ENCODE results near the gene AIG1.
A peak's percentile ranks its signal among the peaks of the same experiment; 100 is the strongest.

Gene AIG1

GRCh38 chr6:143276436-143276835 lies 215.7 kb downstream of the AIG1 start:
- no peaks in the 10 kb centered on the region for H3K79me2 ChIP-seq (ENCODE audit: insufficient read depth, low read length)
- TF ChIP-seq EZH2 (IDR thresholded peaks at IDR 0.05; ENCODE audit: borderline replicate concordance, low read length) (no peak), CTCF (IDR thresholded peaks at IDR 0.05; ENCODE audit: low read length) (no peak)
- no peaks in the 10 kb centered on the region for H3K27me3 ChIP-seq (ENCODE audit: insufficient read depth, low read length)
- no peaks in the 10 kb centered on the region for H3K9me2 ChIP-seq (ENCODE audit: low read depth, low read length)
- H2AFZ ChIP-seq (ENCODE audit: low read length), result no peak overlapping the region
- H4K20me1 ChIP-seq (ENCODE audit: insufficient read depth, low read length), result no peaks in the 10 kb centered on the region
- H3K36me3 ChIP-seq (ENCODE audit: insufficient read depth, low read length), result no peaks in the 10 kb centered on the region
- H3K9me3 ChIP-seq (ENCODE audit: low read length), result no peaks in the 10 kb centered on the region
- H3K9ac ChIP-seq (ENCODE audit: low read length), result no peak overlapping the region
- H3K4me2 ChIP-seq (ENCODE audit: low read length), result no peak overlapping the region
- H3F3A ChIP-seq (ENCODE audit: insufficient read depth, low read length), result no peaks in the 10 kb centered on the region
- no peak overlapping the region for H3K27ac ChIP-seq (ENCODE audit: low read depth, low read length, poor library complexity, severe bottlenecking)
- H3K4me1 ChIP-seq (ENCODE audit: insufficient read depth, low read length, severe bottlenecking), result no peaks in the 10 kb centered on the region
- H3K4me3 ChIP-seq (ENCODE audit: low read depth, low read length, poor library complexity, severe bottlenecking), result no peak overlapping the region

- TF ChIP-seq EZH2 (IDR thresholded peaks at IDR 0.05; ENCODE audit: borderline replicate concordance, low read length) (no peak), CTCF (IDR thresholded peaks at IDR 0.05; ENCODE audit: low read length) (peak; percentile 21; the same call in 1 of the 2 replicates)
- Histone ChIP-seq H3K9me3 (ENCODE audit: low read length) (no peaks in the 10 kb centered on the region), H3K27me3 (ENCODE audit: insufficient read depth, low read length) (no peaks in the 10 kb centered on the region), H3K27ac (ENCODE audit: low read depth, low read length, poor library complexity, severe bottlenecking) (no peak overlapping the region), H3K36me3 (ENCODE audit: insufficient read depth, low read length) (no peaks in the 10 kb centered on the region), H3F3A (ENCODE audit: insufficient read depth, low read length) (no peaks in the 10 kb centered on the region), H2AFZ (ENCODE audit: low read length) (no peak overlapping the region), H3K4me2 (ENCODE audit: low read length) (no peak overlapping the region), H3K4me3 (ENCODE audit: low read depth, low read length, poor library complexity, severe bottlenecking) (no peak overlapping the region), H3K9me2 (ENCODE audit: low read depth, low read length) (no peaks in the 10 kb centered on the region), H3K79me2 (ENCODE audit: insufficient read depth, low read length) (no peaks in the 10 kb centered on the region), H3K9ac (ENCODE audit: low read length) (no peak overlapping the region), H4K20me1 (ENCODE audit: insufficient read depth, low read length) (no peaks in the 10 kb centered on the region), H3K4me1 (ENCODE audit: insufficient read depth, low read length, severe bottlenecking) (no peaks in the 10 kb centered on the region)
These were observed 218.7 kb downstream of the AIG1 start for GRCh38 chr6:143279385-143279784.

- Histone ChIP-seq H3K79me2 (ENCODE audit: insufficient read depth, low read length) (no peaks in the 10 kb centered on the region), H3K4me1 (ENCODE audit: insufficient read depth, low read length, severe bottlenecking) (no peaks in the 10 kb centered on the region), H3K36me3 (ENCODE audit: insufficient read depth, low read length) (no peaks in the 10 kb centered on the region), H3F3A (ENCODE audit: insufficient read depth, low read length) (no peaks in the 10 kb centered on the region), H3K9ac (ENCODE audit: low read length) (no peak overlapping the region), H4K20me1 (ENCODE audit: insufficient read depth, low read length) (no peaks in the 10 kb centered on the region), H3K27ac (ENCODE audit: low read depth, low read length, poor library complexity, severe bottlenecking) (no peak overlapping the region), H3K4me3 (ENCODE audit: low read depth, low read length, poor library complexity, severe bottlenecking) (no peak overlapping the region), H3K4me2 (ENCODE audit: low read length) (no peak overlapping the region), H3K9me2 (ENCODE audit: low read depth, low read length) (no peaks in the 10 kb centered on the region), H2AFZ (ENCODE audit: low read length) (no peak overlapping the region), H3K27me3 (ENCODE audit: insufficient read depth, low read length) (no peaks in the 10 kb centered on the region), H3K9me3 (ENCODE audit: low read length) (no peaks in the 10 kb centered on the region)
- TF ChIP-seq CTCF (IDR thresholded peaks at IDR 0.05; ENCODE audit: low read length) (no peak), EZH2 (IDR thresholded peaks at IDR 0.05; ENCODE audit: borderline replicate concordance, low read length) (no peak)
These were observed 223.4 kb downstream of the AIG1 start for GRCh38 chr6:143283887-143284645.

All from OCI-LY1 (cell line).